HG03066 (cell line): ENCODE data around the gene CCNG2.

Experiments used
- ATAC-seq: cut with Tn5 transposase; IDR thresholded peaks from one replicate; pipeline ENCODE4 v1.9.1; 2021; ENCODE audit warnings: low read depth; ENCODE audit not compliant: unreplicated experiment

The CCNG2 gene

GRCh38 chr4:77146186-77147078 is 10.6 kb upstream of the CCNG2 start:
- ATAC-seq: no peak

DNA sequence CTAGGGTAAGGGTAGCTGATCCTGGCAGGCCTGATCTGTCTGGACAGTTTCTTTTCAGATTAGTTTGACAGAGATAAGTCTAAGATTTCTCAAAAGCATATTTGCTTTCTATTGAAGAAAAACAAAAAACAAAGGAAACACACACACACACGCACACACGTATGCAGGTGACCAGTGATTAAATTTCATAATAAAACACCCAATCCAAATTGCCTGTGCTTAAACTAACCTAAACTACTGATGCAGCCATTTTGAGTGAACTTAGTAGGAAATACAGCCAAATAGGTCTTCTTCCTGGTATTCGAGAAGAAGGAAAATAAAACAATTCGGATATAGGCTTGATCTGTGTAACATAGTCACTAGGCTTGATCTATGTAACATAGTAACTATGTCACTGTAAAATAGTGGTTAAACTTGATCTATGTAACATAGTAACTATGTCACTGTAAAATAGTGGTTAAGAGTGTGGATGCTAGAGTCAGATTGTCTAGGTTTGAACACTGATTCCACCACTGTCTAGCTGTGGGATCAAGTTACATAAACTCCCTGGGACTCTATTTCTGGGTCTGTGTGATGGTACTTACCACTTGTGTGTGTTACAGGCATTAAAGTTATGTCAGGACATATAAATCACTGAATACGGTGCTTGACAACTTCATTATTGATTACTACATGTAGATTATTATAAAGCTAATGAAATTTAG is 9.8 kb upstream of the CCNG2 start:
- ATAC-seq: no peak

- ATAC-seq: no peak
Measured at GRCh38 chr4:77148078-77148477, 8.9 kb upstream of the CCNG2 start.

DNA sequence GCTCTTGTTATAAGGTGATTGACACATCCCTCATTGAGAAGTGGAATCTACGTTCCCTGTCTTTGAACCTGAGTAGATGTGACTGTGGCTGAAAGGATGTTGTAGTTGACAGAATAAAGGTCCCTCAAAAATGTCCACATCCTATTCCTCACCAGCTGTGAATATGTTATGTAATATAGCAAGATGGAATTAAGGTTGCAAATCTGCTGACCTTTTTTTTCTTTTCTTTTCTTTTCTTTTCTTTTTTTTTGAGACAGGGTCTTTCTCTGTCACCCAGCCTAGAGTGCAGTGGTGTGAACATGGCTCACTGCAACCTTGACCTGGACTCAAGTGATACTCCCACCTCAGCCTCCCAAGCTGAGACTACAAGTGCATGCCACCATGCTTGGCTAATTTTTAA is 7.2 kb upstream of the CCNG2 start:
- no peak for ATAC-seq

- no peak for ATAC-seq
Measured at GRCh38 chr4:77151241-77151640, 5.8 kb upstream of the CCNG2 start.

DNA sequence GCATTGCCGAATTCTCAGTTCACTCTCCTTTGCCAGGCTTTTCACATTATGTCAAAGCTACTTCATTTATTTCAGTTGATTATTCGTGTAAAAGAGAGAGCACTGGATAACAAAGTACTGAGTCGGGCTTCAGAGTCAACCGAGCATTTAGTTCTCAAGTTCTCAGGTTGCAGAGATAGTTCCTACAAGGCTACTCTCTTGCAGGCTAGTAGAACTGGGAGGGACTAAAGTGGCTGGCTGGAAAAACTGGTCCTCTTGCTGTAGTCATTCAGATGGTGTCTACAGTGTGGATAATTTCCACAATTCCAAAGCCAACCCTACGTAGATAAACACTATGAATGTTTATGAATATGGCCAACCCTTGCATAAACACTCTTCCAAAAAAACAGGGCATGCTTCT is 4.6 kb upstream of the CCNG2 start:
- no peak for ATAC-seq

DNA sequence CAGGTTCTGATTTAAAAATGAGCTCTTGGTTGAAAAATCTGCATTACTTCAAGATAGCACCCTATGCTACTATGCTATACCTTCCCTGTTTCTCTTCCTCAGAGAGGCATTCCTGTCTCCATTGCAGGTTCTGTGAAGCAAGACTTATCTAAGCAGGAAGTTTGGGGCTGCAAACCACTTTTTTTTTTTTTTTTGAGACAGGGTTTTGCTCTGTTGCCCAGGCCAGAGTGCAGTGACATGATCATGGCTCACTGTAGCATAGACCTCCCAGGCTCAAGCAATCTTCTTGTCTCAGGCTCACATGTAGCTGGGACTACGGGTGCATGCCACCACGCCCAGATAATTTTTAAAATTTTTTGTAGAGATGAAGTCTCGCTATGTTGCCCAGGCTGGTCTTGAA is 4.0 kb upstream of the CCNG2 start:
- no peak for ATAC-seq

DNA sequence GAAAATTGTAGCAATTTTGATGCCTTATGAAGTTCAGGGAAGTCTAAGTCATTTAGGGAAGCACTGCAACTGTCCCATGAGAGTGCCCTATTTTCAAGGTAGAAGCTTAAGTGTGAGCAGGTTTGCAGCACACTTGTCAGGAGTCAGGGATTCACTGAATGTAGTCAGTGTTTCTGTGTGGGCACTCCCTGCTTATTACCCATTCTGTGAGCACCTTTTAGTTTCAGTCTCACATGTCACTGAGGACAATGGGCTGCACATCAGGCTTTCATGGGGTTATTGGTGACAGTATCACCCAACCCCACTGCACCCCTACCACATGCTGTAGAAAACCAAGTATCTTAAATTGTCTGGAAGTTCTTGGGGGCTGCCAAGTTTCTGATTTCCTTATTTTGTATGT is 2.9 kb upstream of the CCNG2 start:
- ATAC-seq: no peak

- no peak for ATAC-seq
Measured at GRCh38 chr4:77154761-77155499, 2.1 kb upstream of the CCNG2 start.

DNA sequence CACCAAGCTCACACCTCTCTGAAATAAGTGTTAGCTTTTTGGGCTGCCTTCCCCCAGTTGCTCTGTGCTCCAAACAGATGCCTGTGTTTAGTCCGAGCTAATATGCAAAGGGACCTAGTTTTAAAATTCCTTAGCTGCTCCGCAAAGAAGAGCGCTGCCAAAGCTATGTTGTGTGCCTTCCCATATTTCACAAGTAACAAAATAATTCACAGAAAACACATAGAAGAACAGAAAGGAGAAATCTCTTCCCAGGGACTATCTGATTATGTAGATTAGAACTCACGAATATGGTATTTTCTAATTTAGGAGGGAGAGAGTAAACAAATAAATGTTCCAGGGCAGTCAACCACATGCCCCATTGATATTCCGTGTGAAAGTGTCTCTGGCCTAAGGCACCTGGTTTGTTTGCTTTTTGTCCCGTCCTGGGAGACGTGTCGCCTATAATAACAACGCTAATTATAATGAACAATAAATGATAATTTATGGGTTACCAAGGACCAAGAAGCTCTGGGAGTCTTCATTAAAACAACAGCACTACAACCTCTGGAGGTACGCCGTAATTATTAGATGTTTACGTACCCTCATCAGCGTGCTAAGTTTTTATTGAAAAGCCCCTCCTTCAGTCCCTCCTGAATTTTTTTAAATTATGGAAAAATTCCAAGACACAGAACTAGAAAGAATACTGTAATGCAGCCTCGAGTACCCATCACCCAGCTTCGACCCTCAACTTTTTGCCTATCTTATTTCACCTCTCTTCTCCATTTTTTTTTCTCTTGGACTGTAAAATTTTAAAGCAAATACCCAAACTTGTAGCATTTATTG is 1.2 kb upstream of the CCNG2 start:
- ATAC-seq: no peak

DNA sequence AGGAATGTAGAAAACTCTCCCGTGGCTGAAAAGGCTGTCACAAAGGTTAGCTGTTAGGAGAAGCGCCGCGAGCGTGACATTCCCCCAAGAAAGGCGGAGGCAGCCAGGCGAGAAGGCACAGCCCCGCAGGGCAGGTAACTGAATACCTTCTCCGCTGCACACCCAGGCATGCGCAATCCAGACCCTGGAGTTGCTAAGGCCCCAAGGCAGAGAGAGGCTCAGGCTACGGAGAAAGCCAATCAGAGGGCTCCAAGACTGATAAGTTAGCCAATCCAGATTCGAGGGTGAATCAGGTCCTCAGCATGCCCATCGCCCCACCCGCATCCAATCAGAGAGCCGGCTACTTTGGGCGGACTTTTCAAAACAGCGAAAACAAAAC is 485 bp upstream of the CCNG2 start:
- ATAC-seq: peak; percentile 85

DNA sequence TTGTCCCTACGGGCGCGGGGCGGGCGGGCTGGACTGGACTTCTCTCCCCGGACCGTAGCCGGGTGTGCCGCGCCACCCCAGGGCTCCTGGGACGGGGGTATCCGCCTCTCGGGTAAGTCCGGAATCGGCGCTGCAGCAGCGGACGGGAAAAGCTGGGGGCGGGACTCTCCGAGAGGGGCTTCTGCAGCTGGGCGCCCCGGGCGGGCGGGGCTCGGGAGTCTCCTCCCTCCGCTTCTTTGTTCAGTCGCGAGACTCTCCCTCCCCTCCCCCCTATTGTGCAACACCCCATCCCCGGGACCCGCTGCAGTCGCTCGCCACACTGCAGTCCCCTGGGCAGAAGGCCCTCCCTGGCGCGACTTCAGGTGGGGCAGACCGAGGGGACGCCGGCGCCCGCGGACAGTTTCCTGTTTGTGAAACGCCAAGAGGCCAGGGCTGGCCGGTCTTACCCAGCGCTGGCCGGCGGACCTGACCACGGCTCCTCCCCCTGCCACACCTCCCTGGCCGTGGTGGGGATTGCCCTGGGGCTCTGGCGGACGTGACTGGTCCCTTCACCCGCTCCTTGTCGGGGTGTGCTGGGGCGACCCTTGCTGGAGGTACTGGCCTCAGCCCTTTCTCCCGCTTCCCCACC is 966 bp downstream of the CCNG2 start:
- peak; percentile 58 for ATAC-seq

DNA sequence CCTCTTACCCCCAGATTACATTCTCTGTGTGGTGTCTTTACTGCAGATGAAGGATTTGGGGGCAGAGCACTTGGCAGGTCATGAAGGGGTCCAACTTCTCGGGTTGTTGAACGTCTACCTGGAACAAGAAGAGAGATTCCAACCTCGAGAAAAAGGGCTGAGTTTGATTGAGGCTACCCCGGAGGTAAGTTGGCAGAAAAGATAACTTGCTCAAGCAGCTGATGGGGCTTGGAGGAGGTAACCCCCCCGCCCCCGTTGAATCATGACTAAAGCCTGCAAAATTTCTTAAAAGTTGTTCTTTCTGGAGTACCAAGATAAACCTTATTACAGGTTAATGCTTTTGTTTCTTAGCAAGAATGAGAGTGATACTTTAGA is 1.5 kb downstream of the CCNG2 start:
- no peak for ATAC-seq

- no peak for ATAC-seq
Measured at GRCh38 chr4:77159806-77160205, 2.8 kb downstream of the CCNG2 start.

- ATAC-seq: no peak
Measured at GRCh38 chr4:77163641-77164040, 6.6 kb downstream of the CCNG2 start.

DNA sequence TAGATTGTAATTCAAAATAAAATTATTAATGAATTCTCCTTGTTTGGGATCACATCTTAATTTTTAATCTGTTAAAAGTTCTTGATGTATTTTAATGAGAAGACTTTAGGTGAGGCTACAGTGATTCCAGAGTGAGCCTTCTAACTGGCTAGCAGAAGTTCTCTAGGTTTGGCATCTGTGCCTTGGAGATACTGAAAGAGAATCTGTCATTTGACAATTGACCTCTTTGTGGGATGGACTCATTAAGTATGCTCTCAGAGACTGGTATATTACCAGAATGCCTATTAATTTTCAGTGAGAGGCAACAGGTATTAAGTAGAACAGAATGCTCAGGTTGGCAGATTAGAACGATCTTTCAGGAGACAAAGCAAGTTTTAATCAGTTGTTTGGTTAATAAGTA is 10.2 kb downstream of the CCNG2 start:
- ATAC-seq: no peak

DNA sequence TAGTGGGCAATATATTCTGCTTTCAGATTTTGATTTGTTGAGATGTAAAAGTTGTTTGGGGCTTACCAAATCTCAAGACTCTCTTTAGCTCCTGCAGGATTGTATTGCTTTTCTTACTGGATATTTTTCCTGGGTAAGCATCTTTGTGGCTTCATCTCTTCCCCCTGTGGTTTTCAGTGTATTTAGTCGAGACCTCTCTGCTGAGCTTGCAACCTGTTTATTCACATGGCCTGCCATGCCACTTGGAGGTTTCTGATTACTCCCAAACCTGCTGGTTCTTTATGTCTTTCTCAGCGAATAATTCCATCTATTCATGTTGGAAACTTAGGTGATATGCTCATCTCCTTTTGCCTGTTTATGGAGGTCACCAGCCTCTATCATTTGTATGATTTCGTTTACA is 10.9 kb downstream of the CCNG2 start:
- no peak for ATAC-seq

DNA sequence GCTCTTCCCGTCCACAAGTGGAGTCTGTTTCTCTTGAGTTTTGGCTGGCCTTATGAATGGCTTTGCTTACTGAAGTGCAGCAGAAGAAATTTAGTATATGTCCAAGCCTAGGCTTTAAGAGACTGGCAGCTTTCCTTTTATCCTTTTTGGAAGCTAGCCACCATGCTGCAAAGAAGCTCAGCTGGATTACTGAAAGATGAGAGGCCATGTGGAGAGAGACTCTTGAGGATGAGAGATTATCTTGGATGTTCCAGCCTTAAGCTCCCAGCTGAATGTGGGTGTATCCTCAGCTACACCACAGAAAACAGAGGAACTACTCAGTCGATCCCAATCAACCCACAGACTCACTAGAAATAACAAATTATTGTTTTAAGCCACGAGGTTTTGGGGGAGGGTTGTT is 12.5 kb downstream of the CCNG2 start:
- no peak for ATAC-seq

GRCh38 chr4:77170926-77171325 is 13.9 kb downstream of the CCNG2 start:
- no peak for ATAC-seq

DNA sequence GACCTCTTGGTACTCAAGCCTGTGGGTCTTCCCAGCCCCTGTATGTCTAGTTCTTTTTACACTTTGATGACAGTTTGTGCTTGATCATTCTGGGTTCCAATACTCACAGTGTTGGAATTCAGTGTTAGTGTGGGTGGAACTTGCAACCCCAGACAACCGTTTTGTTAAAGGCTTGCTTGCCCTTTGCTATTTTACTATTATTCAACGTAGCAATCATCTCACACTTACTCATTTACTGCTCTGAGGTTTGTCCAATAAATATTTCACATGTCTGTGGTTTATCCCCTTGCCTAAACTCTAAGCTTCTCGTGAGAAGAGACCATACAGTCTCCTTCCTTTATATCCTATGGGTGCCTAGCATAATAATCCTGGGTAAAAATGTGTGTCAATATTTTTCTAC is 15.3 kb downstream of the CCNG2 start:
- ATAC-seq: no peak
